Measurements from ENCODE around the gene HTT.

GRCh38 chr4:3201718-3202702 lies 127.5 kb downstream of the HTT start:
- TF ChIP-seq CTCF (IDR thresholded peaks at IDR 0.05) (no peak), POLR2A (IDR thresholded peaks at IDR 0.05) (no peak)

Data from esophagus squamous epithelium (tissue), 4 donors.